Liver (tissue), 9 donors: ENCODE data around the gene ZIM2. TPM values are rescaled to one million over a fixed set of nuclear protein-coding genes. Genes with fewer than 3 reads are reported as not detected.

ENCODE experiments used
- DNase-seq: peaks from one replicate; pipeline ENCODE4 v3.0.0-alpha.2; 2017; ENCODE audit warnings: low spot score
- H3K27ac ChIP-seq, 2 donors: one replicate each; pipeline ENCODE4 v1.7.0; 2013; ENCODE audit warnings: inconsistent platforms in 2 of 2, low read length in 2 of 2, control low read depth in 1 of 2, low read depth in 1 of 2, mild to moderate bottlenecking in 1 of 2
- H3K27me3 ChIP-seq, 4 donors: one replicate each; pipeline versions ENCODE4 v1.6.1 to v1.7.0; 2013; ENCODE audit warnings: low read length in 3 of 4, inconsistent platforms in 1 of 4, mild to moderate bottlenecking in 1 of 4, moderate library complexity in 1 of 4; ENCODE audit not compliant: control insufficient read depth in 4 of 4, insufficient read depth in 4 of 4
- H3K36me3 ChIP-seq, 4 donors: one replicate each; pipeline versions ENCODE4 v1.6.1 to v1.7.0; 2013; ENCODE audit warnings: low read length in 3 of 4, mild to moderate bottlenecking in 3 of 4, low read depth in 1 of 4, moderate library complexity in 1 of 4; ENCODE audit not compliant: control insufficient read depth in 4 of 4, insufficient read depth in 3 of 4
- H3K4me1 ChIP-seq, 4 donors: one replicate each; pipeline versions ENCODE4 v1.6.1 to v1.7.0; 2013; ENCODE audit warnings: low read length in 3 of 4, mild to moderate bottlenecking in 3 of 4, moderate library complexity in 1 of 4; ENCODE audit not compliant: control insufficient read depth in 4 of 4, insufficient read depth in 4 of 4
- H3K4me3 ChIP-seq, 3 donors: one replicate each; pipeline versions ENCODE4 v1.6.1 to v1.7.0; 2013; ENCODE audit warnings: low read length in 3 of 3, control low read depth in 1 of 3, low read depth in 1 of 3, mild to moderate bottlenecking in 1 of 3
- H3K9ac ChIP-seq, 2 donors: one replicate each; pipeline ENCODE4 v1.7.0; 2013; ENCODE audit warnings: low read length in 2 of 2, mild to moderate bottlenecking in 2 of 2, moderate library complexity in 2 of 2, control low read depth in 1 of 2, low read depth in 1 of 2
- H3K9me3 ChIP-seq, 4 donors: one replicate each; pipeline versions ENCODE4 v1.6.1 to v1.7.0; 2013; ENCODE audit warnings: low read length in 3 of 4; ENCODE audit not compliant: control insufficient read depth in 4 of 4
- EGR1 ChIP-seq, 2 donors: IDR thresholded peaks; 2 replicates each; pipeline ENCODE4 v1.6.1; 2016 to 2018; ENCODE audit warnings: antibody characterized with exemption in 2 of 2, low read depth in 2 of 2
- FOXA1 ChIP-seq: IDR thresholded peaks from 2 replicates; pipeline ENCODE4 v1.6.1; 2016; ENCODE audit warnings: antibody characterized with exemption
- FOXA2 ChIP-seq: IDR thresholded peaks from 2 replicates; pipeline ENCODE4 v1.6.1; 2016; ENCODE audit warnings: antibody characterized with exemption
- GABPA ChIP-seq, 2 donors: IDR thresholded peaks in 1 of 2; conservative IDR thresholded peaks in 1 of 2; 2 replicates each; pipeline ENCODE4 v1.6.1; 2016; ENCODE audit warnings: antibody characterized with exemption in 2 of 2, mild to moderate bottlenecking in 1 of 2, moderate library complexity in 1 of 2
- HNF4A ChIP-seq, 2 donors: conservative IDR thresholded peaks; 2 replicates each; pipeline ENCODE4 v1.6.1; 2016; ENCODE audit warnings: antibody characterized with exemption in 2 of 2, mild to moderate bottlenecking in 2 of 2
- HNF4G ChIP-seq: IDR thresholded peaks from 2 replicates; pipeline ENCODE4 v1.6.1; 2016; ENCODE audit warnings: antibody characterized with exemption
- MAX ChIP-seq: IDR thresholded peaks from 2 replicates; pipeline ENCODE4 v1.6.1; 2016; ENCODE audit warnings: antibody characterized with exemption
- RAD21 ChIP-seq, 2 donors: IDR thresholded peaks; 2 replicates each; pipeline ENCODE4 v1.6.1; 2016; ENCODE audit warnings: antibody characterized with exemption in 2 of 2, mild to moderate bottlenecking in 2 of 2
- REST ChIP-seq: IDR thresholded peaks from 2 replicates; pipeline ENCODE4 v1.6.1; 2016; ENCODE audit warnings: antibody characterized with exemption, mild to moderate bottlenecking
- RXRA ChIP-seq, 2 donors: IDR thresholded peaks; 2 replicates each; pipeline ENCODE4 v1.6.1; 2017 to 2018; ENCODE audit warnings: antibody characterized with exemption in 2 of 2, mild to moderate bottlenecking in 1 of 2
- SP1 ChIP-seq: IDR thresholded peaks from 2 replicates; pipeline ENCODE4 v1.6.1; 2018; ENCODE audit warnings: antibody characterized with exemption, mild to moderate bottlenecking
- TAF1 ChIP-seq: conservative IDR thresholded peaks from 2 replicates; pipeline ENCODE4 v1.6.1; 2016; ENCODE audit warnings: antibody characterized with exemption, mild to moderate bottlenecking
- YY1 ChIP-seq: IDR thresholded peaks from 2 replicates; pipeline ENCODE4 v1.6.1; 2016; ENCODE audit warnings: antibody characterized with exemption, mild to moderate bottlenecking
- ZBTB33 ChIP-seq: IDR thresholded peaks from 2 replicates; pipeline ENCODE4 v1.6.1; 2016; ENCODE audit warnings: antibody characterized with exemption
- WGBS: extraction: QIAGEN DNeasy Blood & Tissue Kit; methylation state at CpG from one replicate; pipeline ENCODE4 v1.1.7; 2013; 5-methylcytosine and 5-hydroxymethylcytosine counted together
- polyA plus RNA-seq, 2 donors: library from polyadenylated mRNA; stranded (reverse) in 1 of 2; unstranded in 1 of 2; fragments of 200-250 nt in 1 of 2; fragments of >200 nt in 1 of 2; fragmentation: Nextera tagmentation in 1 of 2; extraction: Ambion mirVana in 1 of 2; gene quantifications; one replicate each; pipeline versions ENCODE4 v1.2.1 to v1.2.3, GENCODE V29; 2013 to 2015
- total RNA-seq, 2 donors: library from RNA; depleted of rRNA; stranded (reverse); fragments of >200 nt; gene quantifications; one replicate each; pipeline ENCODE4 v1.2.3, GENCODE V29; 2014
- TF ChIP-seq, protein P1 (sequence below): IDR thresholded peaks from 2 replicates; pipeline ENCODE4 v1.6.1; 2016; ENCODE audit warnings: antibody characterized with exemption
- TF ChIP-seq, protein P2 (sequence below): fragments of 150-350 bp; IDR thresholded peaks from 2 replicates; pipeline ENCODE4 v1.5.1; 2017; ENCODE audit warnings: improper control_type of control experiment, low read depth, low read length; ENCODE audit not compliant: missing input control
- donor health status: healthy.
- donor health status: healthy.
- donor health status: healthy.
- donor health status: healthy.
- donor health status: healthy.

ZIM2 gene
- total and polyA plus RNA-seq, 4 donors: 0.03 to 3.2 (median 0.33) TPM; not detected in 1

- 94% methylated on average over 3 of the region's 3 CpGs for WGBS
- Histone ChIP-seq H3K27ac (no peak overlapping the region), H3K9ac (no peak overlapping the region), H3K27me3 (no peaks in the 10 kb centered on the region), H3K9me3 (peaks cover 0 to 15% (median 10%) of the 10 kb centered on the region in 4 donors), H3K4me1 (no peaks in the 10 kb centered on the region), H3K4me3 (no peak overlapping the region), H3K36me3 (no peaks in the 10 kb centered on the region)
- TF ChIP-seq RAD21 (IDR thresholded peaks at IDR 0.05): no peak
- TF ChIP-seq REST: no peak
- TF ChIP-seq HNF4G: no peak
- no peak for TF ChIP-seq YY1
- no peak for TF ChIP-seq TAF1
- no peak for TF ChIP-seq GABPA (IDR thresholded peaks at IDR 0.05 in 1 of 2, conservative IDR thresholded peaks at IDR 0.05 in 1 of 2)
- no peak for TF ChIP-seq FOXA2
- TF ChIP-seq ZBTB33: no peak
- no peak for TF ChIP-seq RXRA (IDR thresholded peaks at IDR 0.05)
- TF ChIP-seq HNF4A (conservative IDR thresholded peaks at IDR 0.05): no peak
- TF ChIP-seq, protein P1, sequence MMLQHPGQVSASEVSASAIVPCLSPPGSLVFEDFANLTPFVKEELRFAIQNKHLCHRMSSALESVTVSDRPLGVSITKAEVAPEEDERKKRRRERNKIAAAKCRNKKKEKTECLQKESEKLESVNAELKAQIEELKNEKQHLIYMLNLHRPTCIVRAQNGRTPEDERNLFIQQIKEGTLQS: no peak
- no peak for TF ChIP-seq SP1
- TF ChIP-seq MAX: no peak
- TF ChIP-seq EGR1 (IDR thresholded peaks at IDR 0.05; ENCODE audit: low read depth in 2 of 2): no peak
- TF ChIP-seq, protein P2, sequence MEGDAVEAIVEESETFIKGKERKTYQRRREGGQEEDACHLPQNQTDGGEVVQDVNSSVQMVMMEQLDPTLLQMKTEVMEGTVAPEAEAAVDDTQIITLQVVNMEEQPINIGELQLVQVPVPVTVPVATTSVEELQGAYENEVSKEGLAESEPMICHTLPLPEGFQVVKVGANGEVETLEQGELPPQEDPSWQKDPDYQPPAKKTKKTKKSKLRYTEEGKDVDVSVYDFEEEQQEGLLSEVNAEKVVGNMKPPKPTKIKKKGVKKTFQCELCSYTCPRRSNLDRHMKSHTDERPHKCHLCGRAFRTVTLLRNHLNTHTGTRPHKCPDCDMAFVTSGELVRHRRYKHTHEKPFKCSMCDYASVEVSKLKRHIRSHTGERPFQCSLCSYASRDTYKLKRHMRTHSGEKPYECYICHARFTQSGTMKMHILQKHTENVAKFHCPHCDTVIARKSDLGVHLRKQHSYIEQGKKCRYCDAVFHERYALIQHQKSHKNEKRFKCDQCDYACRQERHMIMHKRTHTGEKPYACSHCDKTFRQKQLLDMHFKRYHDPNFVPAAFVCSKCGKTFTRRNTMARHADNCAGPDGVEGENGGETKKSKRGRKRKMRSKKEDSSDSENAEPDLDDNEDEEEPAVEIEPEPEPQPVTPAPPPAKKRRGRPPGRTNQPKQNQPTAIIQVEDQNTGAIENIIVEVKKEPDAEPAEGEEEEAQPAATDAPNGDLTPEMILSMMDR: no peak
- no peak for TF ChIP-seq FOXA1
- no peak for DNase-seq
These were observed 31.7 kb downstream of the ZIM2 start for GRCh38 chr19:56808717-56809392.
